ENCODE results near the gene KXD1. TPM values are rescaled to one million over a fixed set of nuclear protein-coding genes. Genes with fewer than 3 reads are reported as not detected.

The KXD1 gene
- total RNA-seq, 4 donors from 2014 or later, result 65.5 to 104 (median 83.5) TPM

DNA sequence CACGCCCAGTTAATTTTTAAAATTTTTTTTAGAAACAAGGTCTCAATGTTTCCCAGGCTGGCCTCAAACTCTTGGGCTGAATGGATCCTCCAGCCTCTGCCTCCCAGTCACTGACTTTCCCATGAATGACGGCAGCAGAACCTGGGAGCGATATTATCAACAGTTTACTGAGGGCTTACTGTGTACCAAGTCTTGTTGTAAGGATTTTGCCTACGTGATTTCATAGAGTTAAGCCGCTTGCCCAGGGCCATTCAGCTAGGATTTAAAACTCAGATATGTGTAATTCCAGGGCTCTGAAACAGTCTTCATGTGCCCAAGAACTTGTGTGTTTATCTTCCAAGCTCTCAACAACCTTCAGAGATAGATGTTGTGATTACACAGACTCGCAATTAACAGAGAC is 6.0 kb upstream of the KXD1 start:
- Histone ChIP-seq H3K27ac (no peak overlapping the region), H3K36me3 (no peaks in the 10 kb centered on the region), H3K4me3 (no peak overlapping the region), H3K4me1 (peaks cover 0 to under 1% (median 0%) of the 10 kb centered on the region in 3 donors), H3K9me3 (no peaks in the 10 kb centered on the region), H3K27me3 (no peaks in the 10 kb centered on the region)
- no peak for DNase-seq
- no peak for TF ChIP-seq POLR2A (IDR thresholded peaks at IDR 0.05)
- TF ChIP-seq, protein P1, sequence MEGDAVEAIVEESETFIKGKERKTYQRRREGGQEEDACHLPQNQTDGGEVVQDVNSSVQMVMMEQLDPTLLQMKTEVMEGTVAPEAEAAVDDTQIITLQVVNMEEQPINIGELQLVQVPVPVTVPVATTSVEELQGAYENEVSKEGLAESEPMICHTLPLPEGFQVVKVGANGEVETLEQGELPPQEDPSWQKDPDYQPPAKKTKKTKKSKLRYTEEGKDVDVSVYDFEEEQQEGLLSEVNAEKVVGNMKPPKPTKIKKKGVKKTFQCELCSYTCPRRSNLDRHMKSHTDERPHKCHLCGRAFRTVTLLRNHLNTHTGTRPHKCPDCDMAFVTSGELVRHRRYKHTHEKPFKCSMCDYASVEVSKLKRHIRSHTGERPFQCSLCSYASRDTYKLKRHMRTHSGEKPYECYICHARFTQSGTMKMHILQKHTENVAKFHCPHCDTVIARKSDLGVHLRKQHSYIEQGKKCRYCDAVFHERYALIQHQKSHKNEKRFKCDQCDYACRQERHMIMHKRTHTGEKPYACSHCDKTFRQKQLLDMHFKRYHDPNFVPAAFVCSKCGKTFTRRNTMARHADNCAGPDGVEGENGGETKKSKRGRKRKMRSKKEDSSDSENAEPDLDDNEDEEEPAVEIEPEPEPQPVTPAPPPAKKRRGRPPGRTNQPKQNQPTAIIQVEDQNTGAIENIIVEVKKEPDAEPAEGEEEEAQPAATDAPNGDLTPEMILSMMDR (IDR thresholded peaks at IDR 0.05), result no peak
- WGBS, 2 donors, result 48 to 51% methylated on average over 6 of the region's 6 CpGs
- intact Hi-C loops (cut with DNase I), result no loop called here

DNA sequence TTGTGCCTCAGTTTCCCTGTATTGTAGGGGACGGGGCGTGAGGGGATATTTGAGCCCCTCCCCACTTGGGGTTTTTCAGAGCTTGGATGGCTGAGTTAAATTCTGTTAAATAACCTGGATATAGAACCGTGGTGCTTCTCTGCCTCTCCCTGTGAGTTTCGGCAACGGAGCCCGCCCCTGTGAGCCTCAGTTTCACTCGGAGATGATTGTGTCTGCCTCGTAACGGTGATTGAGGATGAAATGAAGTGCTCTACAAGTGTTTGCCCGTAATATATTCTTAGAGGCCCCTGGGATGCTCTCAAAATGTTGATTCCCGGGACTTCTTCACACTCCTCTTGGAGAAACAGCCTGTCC is 509 bp downstream of the KXD1 start:
- peak overlapping the region; percentile 87 to 98 (median 96) for H3K27ac ChIP-seq
- no peaks in the 10 kb centered on the region for H3K27me3 ChIP-seq
- peaks cover 0 to 17% (median 0%) of the 10 kb centered on the region in 3 donors for H3K36me3 ChIP-seq
- TF ChIP-seq POLR2A (IDR thresholded peaks at IDR 0.05), result no peak
- TF ChIP-seq, protein P1 (IDR thresholded peaks at IDR 0.05), result no peak
- intact Hi-C loops (cut with DNase I), result no loop called here
- WGBS, 2 donors, result 1 to 2% methylated on average over 6 to 11 of the region's 11 CpGs
- no peaks in the 10 kb centered on the region for H3K9me3 ChIP-seq
- H3K4me1 ChIP-seq, result peaks cover 5 to 41% (median 14%) of the 10 kb centered on the region in 3 donors
- peak overlapping the region; percentile 57 to 93 (median 84) for H3K4me3 ChIP-seq
- DNase-seq, result no peak

DNA sequence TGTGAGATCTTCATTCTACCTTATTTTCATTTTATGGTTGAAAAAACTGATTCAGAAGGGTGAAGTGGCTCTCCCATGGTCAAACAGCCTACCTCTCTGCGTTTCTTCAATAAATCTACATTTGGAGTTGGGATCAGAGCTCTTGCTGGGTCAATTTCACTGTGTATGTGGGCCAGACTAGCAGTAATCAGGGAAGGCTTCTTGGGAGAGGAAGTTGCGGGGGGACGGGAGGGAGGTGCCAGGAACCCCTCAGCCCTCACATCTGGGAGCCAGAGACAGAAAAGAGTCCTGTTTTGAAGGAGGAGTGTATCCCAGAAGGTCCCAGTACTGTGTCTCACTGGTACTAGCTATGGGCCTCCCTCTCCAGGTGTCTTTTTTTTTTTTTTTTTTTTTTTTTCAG is 934 bp downstream of the KXD1 start:
- H3K9me3 ChIP-seq, result no peaks in the 10 kb centered on the region
- WGBS, 2 donors, result 31 to 33% methylated on average over 3 of the region's 3 CpGs
- no peaks in the 10 kb centered on the region for H3K27me3 ChIP-seq
- intact Hi-C loops (cut with DNase I), result no loop called here
- TF ChIP-seq, protein P1 (IDR thresholded peaks at IDR 0.05), result no peak
- TF ChIP-seq POLR2A (IDR thresholded peaks at IDR 0.05), result no peak
- peak overlapping the region; percentile 87 to 98 (median 96) for H3K27ac ChIP-seq
- H3K4me3 ChIP-seq, result peak overlapping the region; percentile 57 to 93 (median 84)
- no peak for DNase-seq
- H3K36me3 ChIP-seq, result peaks cover 0 to 21% (median 0%) of the 10 kb centered on the region in 3 donors
- peaks cover 5 to 41% (median 14%) of the 10 kb centered on the region in 3 donors for H3K4me1 ChIP-seq

DNA sequence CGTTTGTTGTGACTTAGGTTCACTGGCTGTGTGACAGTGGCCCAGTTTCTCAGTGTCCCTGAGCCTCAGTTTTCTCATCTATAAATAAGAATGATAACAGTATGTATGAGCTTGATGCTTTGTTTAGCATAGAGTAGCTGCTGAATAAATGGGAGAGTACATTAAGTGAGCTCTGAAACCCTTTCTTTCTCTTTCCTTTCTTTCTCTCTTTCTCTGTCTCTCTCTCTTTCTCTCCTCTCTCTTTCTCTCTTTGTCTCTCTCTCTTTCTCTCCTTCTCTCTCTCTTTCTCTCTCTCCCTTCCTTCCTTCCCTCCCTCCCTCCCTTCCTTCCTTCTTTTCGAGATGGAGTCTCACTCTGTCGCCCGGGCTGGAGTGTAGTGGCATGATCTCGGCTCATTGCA is 2.0 kb downstream of the KXD1 start:
- Histone ChIP-seq H3K9me3 (no peaks in the 10 kb centered on the region), H3K27ac (peak overlapping the region in 2 of 4 donors; percentile 16 to 95), H3K4me3 (no peak overlapping the region), H3K4me1 (peaks cover 5 to 41% (median 14%) of the 10 kb centered on the region in 3 donors), H3K36me3 (peaks cover 0 to 32% (median 8%) of the 10 kb centered on the region in 3 donors), H3K27me3 (no peaks in the 10 kb centered on the region)
- TF ChIP-seq, protein P1 (IDR thresholded peaks at IDR 0.05), result no peak
- TF ChIP-seq POLR2A (IDR thresholded peaks at IDR 0.05), result no peak
- DNase-seq, result no peak
- WGBS, 2 donors, result 52 to 59% methylated on average over 5 of the region's 5 CpGs
- intact Hi-C loops (cut with DNase I), result no loop called here

DNA sequence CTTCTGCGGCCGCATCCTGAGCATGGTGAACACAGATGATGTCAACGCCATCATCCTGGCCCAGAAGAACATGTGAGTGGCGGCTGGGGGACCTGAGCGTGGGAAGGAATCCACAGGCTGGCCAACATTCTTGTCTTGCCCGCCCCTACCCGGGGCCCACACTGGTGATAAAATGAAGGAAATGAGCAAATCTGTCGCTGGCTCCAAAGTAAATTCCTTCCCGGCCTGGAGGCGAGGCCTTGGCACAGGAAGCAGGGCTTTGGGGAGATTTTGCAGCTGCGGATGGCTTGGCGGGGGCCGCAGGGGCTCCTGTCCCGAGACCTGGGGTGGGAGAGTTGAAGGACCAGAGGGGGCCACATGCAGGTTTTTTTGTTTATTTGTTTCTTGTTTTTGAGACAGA is 4.4 kb downstream of the KXD1 start:
- no peak for DNase-seq
- WGBS, 2 donors, result 74 to 83% methylated on average over 8 to 12 of the region's 14 CpGs
- Histone ChIP-seq H3K36me3 (peaks cover 8 to 56% (median 26%) of the 10 kb centered on the region in 3 donors), H3K9me3 (no peaks in the 10 kb centered on the region), H3K4me1 (peaks cover 5 to 36% (median 14%) of the 10 kb centered on the region in 3 donors), H3K27ac (peak overlapping the region; percentile 3 to 81 (median 62)), H3K27me3 (no peaks in the 10 kb centered on the region), H3K4me3 (no peak overlapping the region)
- intact Hi-C loops (cut with DNase I), result no loop called here
- TF ChIP-seq POLR2A (IDR thresholded peaks at IDR 0.05), result no peak
- TF ChIP-seq, protein P1 (IDR thresholded peaks at IDR 0.05), result no peak
